ENCODE results near the gene IMPA2. TPM values are rescaled to one million over a fixed set of nuclear protein-coding genes. Genes with fewer than 3 reads are reported as not detected.

The IMPA2 gene
- total RNA-seq, 2 experiments from 2014 or later, result 17.7 to 20.8 TPM

DNA sequence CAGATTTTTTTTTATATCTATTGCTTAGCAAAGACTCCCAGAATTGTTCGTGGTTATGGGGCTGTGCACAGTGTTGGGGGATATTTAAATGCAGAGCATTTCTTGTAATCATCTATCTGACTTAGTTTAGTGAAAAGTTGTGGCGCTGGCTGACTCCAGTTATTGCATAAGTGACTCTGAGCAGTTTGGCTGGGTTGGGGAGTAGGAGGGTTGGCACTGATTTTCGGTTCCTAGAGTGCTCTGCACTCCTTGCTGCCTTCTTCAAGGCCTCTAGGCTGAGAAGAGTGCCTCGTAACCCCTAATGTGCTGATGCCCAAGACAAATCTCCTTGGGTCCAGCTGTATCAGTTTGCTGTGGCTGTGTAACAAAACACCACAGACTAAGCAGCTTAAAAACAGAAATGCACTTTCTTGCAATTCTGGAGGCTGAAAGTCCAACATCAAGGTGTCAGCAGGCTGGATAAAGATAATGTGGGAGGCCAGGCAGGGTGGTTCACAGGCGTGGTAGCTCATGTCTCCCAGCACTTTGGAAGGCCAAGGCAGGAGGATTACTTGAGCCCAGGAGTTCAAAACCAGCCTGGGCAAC, 6.5 kb upstream of the IMPA2 start:
- TF ChIP-seq, protein P1, sequence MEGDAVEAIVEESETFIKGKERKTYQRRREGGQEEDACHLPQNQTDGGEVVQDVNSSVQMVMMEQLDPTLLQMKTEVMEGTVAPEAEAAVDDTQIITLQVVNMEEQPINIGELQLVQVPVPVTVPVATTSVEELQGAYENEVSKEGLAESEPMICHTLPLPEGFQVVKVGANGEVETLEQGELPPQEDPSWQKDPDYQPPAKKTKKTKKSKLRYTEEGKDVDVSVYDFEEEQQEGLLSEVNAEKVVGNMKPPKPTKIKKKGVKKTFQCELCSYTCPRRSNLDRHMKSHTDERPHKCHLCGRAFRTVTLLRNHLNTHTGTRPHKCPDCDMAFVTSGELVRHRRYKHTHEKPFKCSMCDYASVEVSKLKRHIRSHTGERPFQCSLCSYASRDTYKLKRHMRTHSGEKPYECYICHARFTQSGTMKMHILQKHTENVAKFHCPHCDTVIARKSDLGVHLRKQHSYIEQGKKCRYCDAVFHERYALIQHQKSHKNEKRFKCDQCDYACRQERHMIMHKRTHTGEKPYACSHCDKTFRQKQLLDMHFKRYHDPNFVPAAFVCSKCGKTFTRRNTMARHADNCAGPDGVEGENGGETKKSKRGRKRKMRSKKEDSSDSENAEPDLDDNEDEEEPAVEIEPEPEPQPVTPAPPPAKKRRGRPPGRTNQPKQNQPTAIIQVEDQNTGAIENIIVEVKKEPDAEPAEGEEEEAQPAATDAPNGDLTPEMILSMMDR (IDR thresholded peaks at IDR 0.05), result no peak
- Mint-ChIP-seq H3K4me1 (ENCODE audit: low read depth) (peaks cover 2% of the 10 kb centered on the region), H3K27me3 (no peaks in the 10 kb centered on the region), H3K36me3 (ENCODE audit: low read depth) (no peaks in the 10 kb centered on the region), H3K27ac (no peak overlapping the region), H3K9me3 (no peaks in the 10 kb centered on the region), H3K4me3 (no peak overlapping the region)
- ChIA-PET POLR2A (no interaction called here), CTCF (interaction anchor here (2.3 to 3.4 kb wide), 2 partner anchors 21 to 37 kb away, joined by 10 to 11 read pairs; no protein-coding TSS in a partner anchor)
- no peak for DNase-seq
- intact Hi-C loops (cut with micrococcal nuclease), result no loop called here
- ATAC-seq, result no peak

DNA sequence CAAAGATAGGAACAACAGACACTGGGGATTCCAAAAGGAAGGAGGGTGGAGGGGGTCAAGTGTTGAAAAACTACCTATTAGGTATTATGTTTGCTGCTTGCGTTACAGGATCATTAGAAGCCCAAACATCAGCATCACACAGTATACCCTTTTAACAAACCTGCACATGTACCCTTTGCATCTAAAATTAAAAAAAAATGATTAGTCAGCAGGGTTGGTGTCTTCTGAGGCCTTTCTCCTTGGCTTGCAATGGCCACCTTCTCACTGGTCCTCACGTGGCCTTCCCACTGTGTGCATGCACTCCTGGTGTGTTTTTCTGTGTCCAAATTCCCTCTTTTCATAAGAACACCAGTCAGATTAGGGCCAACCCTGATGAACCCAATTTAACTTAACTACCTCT, 5.6 kb upstream of the IMPA2 start:
- POLR2A ChIA-PET, result no interaction called here
- DNase-seq (no peak), ATAC-seq (no peak)
- Mint-ChIP-seq H3K27me3 (no peaks in the 10 kb centered on the region), H3K36me3 (ENCODE audit: low read depth) (no peaks in the 10 kb centered on the region), H3K27ac (no peak overlapping the region), H3K4me1 (ENCODE audit: low read depth) (peaks cover 7% of the 10 kb centered on the region), H3K9me3 (no peaks in the 10 kb centered on the region), H3K4me3 (no peak overlapping the region)
- intact Hi-C loops (cut with micrococcal nuclease), result no loop called here
- CTCF ChIA-PET, result interaction anchor here (2.3 to 3.4 kb wide), 2 partner anchors 20 to 38 kb away, joined by 10 to 11 read pairs; no protein-coding TSS in a partner anchor
- TF ChIP-seq, protein P1 (IDR thresholded peaks at IDR 0.05), result no peak

DNA sequence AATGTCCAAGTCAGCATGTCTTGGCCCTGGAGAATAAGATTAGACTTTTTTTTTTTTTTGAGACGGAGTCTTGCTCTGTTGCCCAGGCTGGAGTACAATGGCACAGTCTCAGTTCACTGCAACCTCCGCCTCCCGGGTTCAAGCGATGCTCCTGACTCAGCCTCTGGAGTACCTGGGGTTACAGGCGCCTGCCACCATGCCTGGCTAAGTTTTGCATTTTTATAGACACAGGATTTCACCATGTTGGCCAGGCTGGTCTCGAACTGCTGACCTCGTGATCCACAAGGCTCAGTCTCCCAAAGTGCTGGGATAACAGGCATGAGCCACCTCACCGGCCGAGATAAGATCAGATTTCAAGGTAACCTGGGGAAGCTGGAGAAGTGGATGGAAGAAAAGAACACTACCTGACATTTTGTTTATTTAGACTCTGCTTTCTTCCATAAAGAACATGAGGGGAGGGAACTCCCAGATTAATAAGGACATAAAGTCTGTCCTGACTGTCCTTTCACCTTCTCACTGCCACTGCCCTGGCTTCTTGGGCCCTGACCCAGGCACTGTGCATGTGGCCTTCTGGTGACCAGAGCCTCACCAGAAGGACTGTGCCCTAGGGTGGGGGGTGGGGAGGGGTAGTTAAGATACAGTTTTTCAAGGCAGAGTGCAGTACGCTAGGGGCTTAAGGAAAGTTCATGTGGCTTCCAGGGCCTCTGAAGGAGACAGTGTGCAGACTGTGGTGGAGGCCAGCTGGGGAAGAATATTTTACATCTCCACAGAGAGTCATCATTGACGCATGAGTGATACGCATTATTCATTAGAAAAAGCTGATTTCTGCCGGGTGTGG, 4.8 kb upstream of the IMPA2 start:
- H3K9me3 Mint-ChIP-seq, result no peaks in the 10 kb centered on the region
- intact Hi-C loops (cut with micrococcal nuclease), result no loop called here
- TF ChIP-seq, protein P1 (IDR thresholded peaks at IDR 0.05), result no peak
- ChIA-PET CTCF (interaction anchor here (2.3 to 3.4 kb wide), 2 partner anchors 19 to 39 kb away, joined by 10 to 11 read pairs; no protein-coding TSS in a partner anchor), POLR2A (no interaction called here)
- no peak overlapping the region for H3K27ac Mint-ChIP-seq
- no peak overlapping the region for H3K4me3 Mint-ChIP-seq
- no peak for DNase-seq
- ATAC-seq, result no peak
- H3K27me3 Mint-ChIP-seq, result no peaks in the 10 kb centered on the region
- H3K36me3 Mint-ChIP-seq (ENCODE audit: low read depth), result no peaks in the 10 kb centered on the region
- peaks cover 7% of the 10 kb centered on the region for H3K4me1 Mint-ChIP-seq (ENCODE audit: low read depth)

DNA sequence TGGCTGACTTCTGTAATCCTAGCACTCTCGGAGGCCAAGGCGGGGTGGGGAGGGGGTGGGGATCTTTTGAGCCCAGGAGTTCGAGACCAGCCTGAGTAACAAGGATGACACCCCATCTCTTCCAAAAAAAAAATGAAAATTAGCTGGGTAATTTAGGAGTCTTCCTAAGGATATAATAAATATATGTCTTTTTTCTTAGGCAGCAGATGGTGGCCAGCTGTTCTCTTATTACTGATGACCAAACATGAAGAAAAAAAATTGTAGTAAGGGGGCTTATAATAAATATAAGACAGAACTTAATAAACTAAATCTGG, 4.2 kb upstream of the IMPA2 start:
- no peak overlapping the region for H3K4me3 Mint-ChIP-seq
- ChIA-PET CTCF (interaction anchor here (2.3 to 3.4 kb wide), 2 partner anchors 19 to 39 kb away, joined by 10 to 11 read pairs; no protein-coding TSS in a partner anchor), POLR2A (no interaction called here)
- ATAC-seq, result no peak
- H3K36me3 Mint-ChIP-seq (ENCODE audit: low read depth), result no peaks in the 10 kb centered on the region
- H3K4me1 Mint-ChIP-seq (ENCODE audit: low read depth), result peaks cover 9% of the 10 kb centered on the region
- DNase-seq, result no peak
- TF ChIP-seq, protein P1 (IDR thresholded peaks at IDR 0.05), result no peak
- no peaks in the 10 kb centered on the region for H3K9me3 Mint-ChIP-seq
- H3K27ac Mint-ChIP-seq, result no peak overlapping the region
- intact Hi-C loops (cut with micrococcal nuclease), result no loop called here
- no peaks in the 10 kb centered on the region for H3K27me3 Mint-ChIP-seq

DNA sequence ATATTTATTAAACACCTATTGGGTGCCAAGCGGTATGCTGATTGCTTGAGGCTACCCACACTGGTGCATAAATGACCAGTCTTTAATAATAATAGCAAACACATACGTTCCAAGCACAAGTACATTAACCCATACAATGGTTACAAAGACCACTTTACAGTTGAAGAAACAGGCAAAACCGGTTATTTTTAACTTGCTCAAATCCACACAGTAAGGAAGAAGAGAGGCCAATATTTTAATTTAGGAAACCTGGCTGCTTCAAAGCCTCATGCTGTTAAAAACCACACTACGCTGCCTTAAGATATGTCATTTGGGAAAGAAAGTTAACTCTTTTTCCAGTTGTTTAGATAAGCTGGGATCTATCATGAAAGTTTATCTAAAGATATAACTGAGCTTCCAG, 2.4 kb upstream of the IMPA2 start:
- intact Hi-C loops (cut with micrococcal nuclease), result no loop called here
- Mint-ChIP-seq H3K4me1 (ENCODE audit: low read depth) (peaks cover 17% of the 10 kb centered on the region), H3K27ac (no peak overlapping the region), H3K27me3 (peaks cover 5% of the 10 kb centered on the region), H3K9me3 (no peaks in the 10 kb centered on the region), H3K36me3 (ENCODE audit: low read depth) (no peaks in the 10 kb centered on the region), H3K4me3 (no peak overlapping the region)
- DNase-seq (no peak), ATAC-seq (no peak)
- ChIA-PET POLR2A (no interaction called here), CTCF (interaction anchor here (1.1 kb wide), 1 partner anchor 14 kb away, joined by 4 read pairs; no protein-coding TSS in a partner anchor)
- TF ChIP-seq, protein P1 (IDR thresholded peaks at IDR 0.05), result no peak

Measured in activated CD8-positive, alpha-beta T cell treated with anti-CD3 and anti-CD28 coated beads for 36 hours (primary cell).